Central memory CD8-positive, alpha-beta T cell (primary cell): ENCODE results near the gene RPS14.

Source experiments
- ATAC-seq: fragments of 150-1000 bp; cut with Tn5 transposase; replicated peaks from 2 replicates; pipeline ENCODE4 v1.10.0; 2022; ENCODE audit warnings: mild to moderate bottlenecking, moderate FRiP score, moderate number of reproducible peaks; ENCODE audit not compliant: poor library complexity, severe bottlenecking; ENCODE audit errors: extremely low read depth
- DNase-seq, 2 donors: peaks; one replicate each; pipeline ENCODE4 v3.0.0; 2021; ENCODE audit warnings: low spot score in 2 of 2
- H3K27ac Mint-ChIP-seq: one replicate; pipeline ENCODE4 v1.8.0; 2022; ENCODE audit warnings: low read depth, mild to moderate bottlenecking, moderate library complexity, mixed read lengths
- H3K27me3 Mint-ChIP-seq: one replicate; pipeline ENCODE4 v1.8.0; 2022; ENCODE audit warnings: mixed read lengths
- H3K36me3 Mint-ChIP-seq: one replicate; pipeline ENCODE4 v1.8.0; 2022; ENCODE audit warnings: mild to moderate bottlenecking, moderate library complexity, mixed read lengths; ENCODE audit not compliant: insufficient read depth
- H3K4me1 Mint-ChIP-seq: one replicate; pipeline ENCODE4 v1.8.0; 2022; ENCODE audit warnings: mixed read lengths
- H3K4me3 Mint-ChIP-seq: one replicate; pipeline ENCODE4 v1.8.0; 2022; ENCODE audit warnings: mild to moderate bottlenecking, moderate library complexity, mixed read lengths
- H3K9me3 Mint-ChIP-seq: one replicate; pipeline ENCODE4 v1.8.0; 2022; ENCODE audit warnings: mixed read lengths

The RPS14 gene

DNA sequence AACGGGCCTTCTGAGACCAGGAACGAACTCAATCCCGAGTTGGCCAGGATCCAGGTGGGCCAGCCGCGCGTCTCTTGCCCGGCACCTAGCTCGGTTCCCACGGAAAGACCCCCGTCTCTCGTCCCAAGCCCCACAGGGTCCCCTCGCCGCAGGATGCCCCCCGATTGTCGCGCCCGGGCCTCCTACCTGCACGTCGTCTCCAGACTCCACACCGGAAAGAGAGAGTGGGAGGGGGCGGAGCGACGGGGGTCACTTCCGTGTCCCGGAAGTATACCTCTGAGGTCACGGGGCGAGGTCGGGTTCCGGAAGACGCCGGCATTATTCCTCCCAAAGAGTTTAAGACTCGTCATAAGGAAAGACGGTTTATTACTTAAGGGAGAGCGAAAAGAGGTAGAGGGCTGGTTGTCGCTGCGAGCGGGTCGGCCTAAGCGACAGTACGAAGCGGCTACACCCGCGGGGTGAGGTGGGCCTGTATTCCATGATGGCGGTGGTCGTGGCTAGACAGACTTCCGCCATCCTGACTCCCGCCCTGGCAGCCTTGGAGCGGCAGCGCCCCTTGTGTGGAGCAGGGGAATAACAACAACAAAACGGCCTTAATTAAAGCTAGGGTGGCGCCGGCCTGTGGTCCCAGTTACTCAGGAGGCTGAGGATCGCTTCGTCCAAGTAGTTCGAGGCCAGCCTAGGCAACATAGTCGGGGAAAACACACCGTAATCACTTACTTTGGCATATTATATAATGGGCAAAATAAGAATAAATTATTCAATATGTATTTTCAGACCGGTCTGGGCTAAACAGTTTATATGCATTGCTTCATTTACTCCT, at the start of gene RPS14:
TSS of gene RPS14 (minus strand) at position 223 of the 823 bp plus-strand sequence. CDS start 2,006 bp downstream, outside the sequence.
- Mint-ChIP-seq H3K4me3 (peak within 1 kb of the TSS; percentile 90), H3K27ac (peak within 1 kb of the TSS; percentile 99), H3K36me3 (peaks cover 49% of the 10 kb centered on the region), H3K27me3 (no peaks in the 10 kb centered on the region), H3K4me1 (peaks cover 30% of the 10 kb centered on the region), H3K9me3 (no peaks in the 10 kb centered on the region)
- peak; percentile 94 for ATAC-seq
- peak; percentile 91 to 92 for DNase-seq

DNA sequence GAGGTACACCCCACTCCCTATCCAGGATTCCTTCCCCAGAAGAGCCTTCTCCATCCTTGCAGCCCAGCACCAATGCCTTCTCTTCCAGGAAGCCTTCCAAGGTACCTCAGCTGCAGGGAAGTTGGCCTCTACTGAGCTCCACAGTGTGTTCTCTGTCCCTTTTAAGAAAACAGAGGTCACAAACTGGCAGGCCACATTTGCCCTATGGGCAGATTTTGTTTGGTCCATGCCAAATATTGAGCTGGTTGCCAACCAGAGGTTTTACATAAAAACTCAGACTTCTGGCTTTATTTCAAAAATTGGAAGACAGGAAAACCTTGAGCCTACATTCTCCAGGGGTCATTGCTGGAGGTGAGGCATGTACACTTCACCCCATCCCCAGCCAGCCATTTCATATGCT, 49.4 kb upstream of the RPS14 start:
- Mint-ChIP-seq H3K27me3 (peaks cover 8% of the 10 kb centered on the region), H3K27ac (peak overlapping the region; percentile 24), H3K4me3 (no peak overlapping the region), H3K9me3 (no peaks in the 10 kb centered on the region), H3K4me1 (no peaks in the 10 kb centered on the region), H3K36me3 (no peaks in the 10 kb centered on the region)
- DNase-seq (no peak), ATAC-seq (no peak)

DNA sequence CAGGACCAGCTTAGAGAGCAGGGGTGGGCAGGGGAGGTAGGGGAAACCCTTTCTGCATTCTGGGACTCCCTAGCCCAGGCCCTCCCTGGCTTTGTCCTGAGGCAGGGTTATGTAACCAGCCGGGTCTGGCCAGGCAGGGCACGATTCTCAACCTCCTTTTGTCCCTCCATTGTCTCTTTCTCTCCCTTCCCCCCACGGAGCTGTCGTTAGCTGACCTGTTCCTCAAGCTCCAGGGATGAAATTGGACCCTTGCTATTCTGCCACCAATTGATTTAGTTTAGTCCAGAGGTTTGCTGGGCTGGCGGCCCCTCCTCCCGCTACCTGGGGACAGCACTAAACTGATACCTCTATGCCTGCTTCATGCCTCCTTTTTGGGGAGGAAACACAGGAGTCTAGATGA, 49.0 kb upstream of the RPS14 start:
- DNase-seq = no peak
- peaks cover 8% of the 10 kb centered on the region for H3K27me3 Mint-ChIP-seq
- peak overlapping the region; percentile 24 for H3K27ac Mint-ChIP-seq
- H3K4me3 Mint-ChIP-seq = no peak overlapping the region
- H3K9me3 Mint-ChIP-seq = no peaks in the 10 kb centered on the region
- no peaks in the 10 kb centered on the region for H3K36me3 Mint-ChIP-seq
- ATAC-seq = no peak
- no peaks in the 10 kb centered on the region for H3K4me1 Mint-ChIP-seq

DNA sequence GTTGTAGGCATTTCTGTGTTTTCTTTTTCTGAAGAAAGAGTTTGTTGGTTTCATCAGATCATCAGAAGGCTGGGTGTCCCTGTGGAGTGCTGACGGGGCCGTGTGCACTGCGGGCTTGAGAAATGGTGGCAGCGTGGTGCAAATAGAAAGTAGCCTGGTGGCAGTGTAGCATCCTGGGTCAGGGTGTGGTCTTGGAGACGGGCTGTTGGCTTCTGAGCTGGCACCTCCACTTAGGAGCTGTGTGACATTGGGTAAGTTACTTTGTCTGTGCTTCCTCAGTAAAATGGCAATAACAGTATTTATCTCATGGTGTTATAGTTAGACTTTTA, 48.4 kb upstream of the RPS14 start:
- H3K27me3 Mint-ChIP-seq = peaks cover 8% of the 10 kb centered on the region
- H3K36me3 Mint-ChIP-seq = no peaks in the 10 kb centered on the region
- ATAC-seq (no peak), DNase-seq (no peak)
- H3K27ac Mint-ChIP-seq = no peak overlapping the region
- H3K9me3 Mint-ChIP-seq = no peaks in the 10 kb centered on the region
- no peaks in the 10 kb centered on the region for H3K4me1 Mint-ChIP-seq
- no peak overlapping the region for H3K4me3 Mint-ChIP-seq

DNA sequence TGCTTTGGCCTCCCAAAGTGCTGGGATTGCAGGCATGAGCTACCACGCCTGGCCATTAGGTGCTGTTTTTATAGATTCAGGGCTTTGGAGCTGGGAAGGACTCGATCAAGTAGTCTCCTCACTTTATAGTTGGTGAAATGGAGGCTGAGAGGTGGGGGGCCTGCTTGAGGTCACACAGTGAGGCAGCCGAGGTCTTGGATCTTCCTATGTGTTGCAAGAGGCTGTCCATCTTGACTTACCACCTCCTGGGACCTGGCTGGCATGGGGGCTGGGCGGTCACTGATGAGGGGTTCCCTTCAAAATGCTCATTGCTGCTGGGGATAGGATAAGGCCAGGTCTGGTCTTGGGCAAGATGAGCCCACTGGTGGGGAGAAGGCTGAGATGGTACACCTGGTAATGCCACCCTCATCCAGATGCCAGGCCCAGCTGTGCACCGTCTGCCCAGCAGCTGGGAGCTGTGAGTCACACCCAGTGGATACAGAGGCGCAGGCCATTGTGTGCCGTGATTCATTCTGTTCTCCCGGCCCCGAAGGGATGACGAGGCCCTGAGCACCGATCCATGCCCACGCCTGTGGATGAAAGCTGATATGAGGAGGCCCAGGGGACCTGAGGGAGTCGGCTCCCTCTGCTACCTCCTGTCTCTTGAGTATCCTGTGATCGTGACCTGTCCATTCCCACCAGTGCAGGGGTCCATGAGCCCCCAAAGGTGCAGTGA, 47.9 kb upstream of the RPS14 start:
- DNase-seq (no peak), ATAC-seq (no peak)
- Mint-ChIP-seq H3K27ac (no peak overlapping the region), H3K9me3 (no peaks in the 10 kb centered on the region), H3K4me3 (no peak overlapping the region), H3K36me3 (no peaks in the 10 kb centered on the region), H3K27me3 (peaks cover 8% of the 10 kb centered on the region), H3K4me1 (no peaks in the 10 kb centered on the region)

DNA sequence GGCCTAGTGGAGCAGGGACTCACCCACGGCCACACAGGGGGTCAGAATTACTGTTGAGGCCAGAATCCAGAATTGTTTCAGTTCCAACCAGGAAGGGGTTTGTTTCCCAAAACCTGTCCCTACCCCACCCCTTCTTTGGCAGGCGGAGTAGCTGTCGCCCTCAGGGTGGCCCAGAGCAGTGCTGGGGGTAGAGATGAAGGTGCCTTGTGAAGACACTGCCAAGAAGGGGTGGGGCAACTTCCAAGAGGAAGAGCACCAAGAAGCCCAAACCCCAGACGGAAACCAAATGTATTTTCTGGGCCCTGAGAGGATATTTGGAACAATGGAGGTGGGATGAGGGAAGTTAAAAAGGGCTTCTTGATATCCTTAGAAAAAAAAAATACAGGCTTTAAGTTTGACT, 47.0 kb upstream of the RPS14 start:
- ATAC-seq (no peak), DNase-seq (no peak)
- Mint-ChIP-seq H3K27me3 (peaks cover 7% of the 10 kb centered on the region), H3K4me1 (no peaks in the 10 kb centered on the region), H3K36me3 (no peaks in the 10 kb centered on the region), H3K4me3 (no peak overlapping the region), H3K9me3 (no peaks in the 10 kb centered on the region), H3K27ac (no peak overlapping the region)

DNA sequence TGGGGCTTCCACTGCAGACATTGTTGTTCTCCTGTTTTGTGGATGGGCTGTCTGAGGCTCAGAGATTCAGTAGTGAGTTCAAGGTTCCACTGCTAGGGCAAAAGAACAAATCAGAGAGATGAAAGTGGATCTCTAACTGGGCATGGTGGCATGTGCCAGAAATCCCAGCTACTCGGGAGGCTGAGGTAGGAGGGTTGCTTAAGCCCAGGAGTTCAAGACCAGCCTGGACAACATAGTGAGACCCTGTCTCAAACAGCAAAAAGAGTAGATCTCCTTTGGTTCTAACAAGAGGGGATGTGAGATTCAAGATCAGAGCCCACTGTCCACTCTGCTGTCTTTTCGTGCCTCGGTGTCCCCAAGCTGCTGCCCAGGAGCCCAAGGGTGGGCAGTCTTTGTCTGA, 46.6 kb upstream of the RPS14 start:
- DNase-seq (no peak), ATAC-seq (no peak)
- Mint-ChIP-seq H3K4me3 (no peak overlapping the region), H3K27me3 (peaks cover 2% of the 10 kb centered on the region), H3K9me3 (no peaks in the 10 kb centered on the region), H3K4me1 (no peaks in the 10 kb centered on the region), H3K36me3 (no peaks in the 10 kb centered on the region), H3K27ac (no peak overlapping the region)

DNA sequence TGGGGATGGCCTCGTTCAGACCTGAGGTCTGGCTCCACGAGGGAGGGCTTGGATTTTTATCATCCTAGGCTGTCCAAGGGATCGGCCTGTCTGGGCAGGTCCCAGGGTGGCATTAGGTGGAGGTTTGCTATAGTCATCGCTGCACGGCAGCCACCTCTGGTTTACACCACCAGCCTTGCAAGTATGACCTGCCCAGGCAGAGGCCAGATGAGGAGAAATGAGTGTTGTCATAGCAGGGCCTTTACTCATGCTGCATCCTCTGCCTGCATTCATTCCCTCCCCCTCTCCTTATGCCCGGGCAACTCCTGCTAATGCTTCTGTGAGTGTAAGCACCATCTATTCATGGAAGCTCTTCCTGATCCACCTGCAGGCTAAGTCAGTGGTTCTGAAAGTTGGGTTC, 43.1 kb upstream of the RPS14 start:
- no peak overlapping the region for H3K27ac Mint-ChIP-seq
- H3K27me3 Mint-ChIP-seq = peaks cover 9% of the 10 kb centered on the region
- H3K9me3 Mint-ChIP-seq = no peaks in the 10 kb centered on the region
- no peaks in the 10 kb centered on the region for H3K4me1 Mint-ChIP-seq
- H3K36me3 Mint-ChIP-seq = no peaks in the 10 kb centered on the region
- ATAC-seq = no peak
- no peak overlapping the region for H3K4me3 Mint-ChIP-seq
- DNase-seq = no peak

DNA sequence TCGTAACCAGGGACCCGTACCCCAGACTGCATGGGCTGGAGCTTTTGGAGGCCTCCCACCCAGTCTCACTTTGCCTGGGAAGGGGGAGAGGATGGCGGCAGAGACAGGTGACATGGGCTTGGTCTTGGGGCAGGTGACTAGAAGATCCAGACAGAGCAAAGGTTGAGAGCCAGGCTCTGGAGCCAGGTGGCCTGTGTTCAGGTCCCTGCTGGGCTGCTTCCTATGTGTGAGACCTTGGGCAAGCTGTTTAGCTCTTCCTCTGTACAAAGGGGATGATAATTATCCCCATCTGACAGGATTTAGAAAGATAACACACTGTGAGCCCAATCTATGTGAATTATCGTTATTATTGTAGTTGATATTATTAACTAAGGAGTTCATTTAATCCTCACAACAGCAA, 42.3 kb upstream of the RPS14 start:
- H3K36me3 Mint-ChIP-seq = peaks cover 5% of the 10 kb centered on the region
- no peaks in the 10 kb centered on the region for H3K4me1 Mint-ChIP-seq
- H3K27ac Mint-ChIP-seq = no peak overlapping the region
- no peaks in the 10 kb centered on the region for H3K9me3 Mint-ChIP-seq
- peaks cover 15% of the 10 kb centered on the region for H3K27me3 Mint-ChIP-seq
- no peak for ATAC-seq
- H3K4me3 Mint-ChIP-seq = no peak overlapping the region
- DNase-seq = no peak

DNA sequence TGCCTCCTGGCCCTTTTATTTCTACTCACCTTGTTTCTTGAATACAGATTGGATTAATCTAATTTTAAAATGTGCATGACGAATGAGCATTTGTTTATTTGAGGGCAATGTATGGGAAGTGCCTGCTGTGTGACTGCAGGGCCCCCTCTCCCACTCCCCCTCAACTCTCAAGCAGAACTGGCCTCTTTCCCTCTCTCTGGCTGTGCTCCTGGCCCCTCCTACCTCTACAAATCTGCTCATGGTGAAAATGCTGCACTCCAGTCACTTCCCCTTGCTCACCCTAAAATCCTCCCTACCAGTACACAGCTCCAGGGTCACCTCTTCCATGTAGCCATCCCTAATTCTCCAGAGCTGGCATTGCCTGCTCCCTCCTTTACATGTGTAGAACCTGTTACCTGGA, 41.2 kb upstream of the RPS14 start:
- no peak for DNase-seq
- no peak for ATAC-seq
- Mint-ChIP-seq H3K36me3 (peaks cover 9% of the 10 kb centered on the region), H3K27me3 (peaks cover 15% of the 10 kb centered on the region), H3K27ac (peak overlapping the region; percentile 54), H3K4me1 (no peaks in the 10 kb centered on the region), H3K4me3 (no peak overlapping the region), H3K9me3 (no peaks in the 10 kb centered on the region)

DNA sequence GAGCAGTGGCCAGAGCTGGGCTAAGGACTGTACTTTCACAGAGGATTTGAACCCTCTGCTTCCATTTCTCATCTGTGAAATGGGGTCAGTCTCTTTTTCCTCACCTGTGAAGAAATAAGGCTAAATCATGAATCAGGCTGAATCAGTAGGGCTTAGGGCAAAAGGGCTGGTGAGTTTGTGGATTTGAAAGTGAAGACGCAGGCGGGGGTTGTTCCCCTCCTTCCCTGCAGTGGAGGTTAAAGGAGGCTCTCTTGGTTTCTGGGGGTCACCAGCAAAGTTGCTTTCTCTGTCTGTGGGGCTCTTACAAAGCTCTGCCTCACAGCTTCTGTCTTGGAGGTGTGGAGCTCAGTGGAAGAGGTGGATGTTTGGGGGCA, 40.7 kb upstream of the RPS14 start:
- H3K27me3 Mint-ChIP-seq = peaks cover 15% of the 10 kb centered on the region
- no peak overlapping the region for H3K4me3 Mint-ChIP-seq
- peak overlapping the region; percentile 54 for H3K27ac Mint-ChIP-seq
- ATAC-seq = no peak
- peaks cover 9% of the 10 kb centered on the region for H3K36me3 Mint-ChIP-seq
- no peak for DNase-seq
- no peaks in the 10 kb centered on the region for H3K4me1 Mint-ChIP-seq
- no peaks in the 10 kb centered on the region for H3K9me3 Mint-ChIP-seq

DNA sequence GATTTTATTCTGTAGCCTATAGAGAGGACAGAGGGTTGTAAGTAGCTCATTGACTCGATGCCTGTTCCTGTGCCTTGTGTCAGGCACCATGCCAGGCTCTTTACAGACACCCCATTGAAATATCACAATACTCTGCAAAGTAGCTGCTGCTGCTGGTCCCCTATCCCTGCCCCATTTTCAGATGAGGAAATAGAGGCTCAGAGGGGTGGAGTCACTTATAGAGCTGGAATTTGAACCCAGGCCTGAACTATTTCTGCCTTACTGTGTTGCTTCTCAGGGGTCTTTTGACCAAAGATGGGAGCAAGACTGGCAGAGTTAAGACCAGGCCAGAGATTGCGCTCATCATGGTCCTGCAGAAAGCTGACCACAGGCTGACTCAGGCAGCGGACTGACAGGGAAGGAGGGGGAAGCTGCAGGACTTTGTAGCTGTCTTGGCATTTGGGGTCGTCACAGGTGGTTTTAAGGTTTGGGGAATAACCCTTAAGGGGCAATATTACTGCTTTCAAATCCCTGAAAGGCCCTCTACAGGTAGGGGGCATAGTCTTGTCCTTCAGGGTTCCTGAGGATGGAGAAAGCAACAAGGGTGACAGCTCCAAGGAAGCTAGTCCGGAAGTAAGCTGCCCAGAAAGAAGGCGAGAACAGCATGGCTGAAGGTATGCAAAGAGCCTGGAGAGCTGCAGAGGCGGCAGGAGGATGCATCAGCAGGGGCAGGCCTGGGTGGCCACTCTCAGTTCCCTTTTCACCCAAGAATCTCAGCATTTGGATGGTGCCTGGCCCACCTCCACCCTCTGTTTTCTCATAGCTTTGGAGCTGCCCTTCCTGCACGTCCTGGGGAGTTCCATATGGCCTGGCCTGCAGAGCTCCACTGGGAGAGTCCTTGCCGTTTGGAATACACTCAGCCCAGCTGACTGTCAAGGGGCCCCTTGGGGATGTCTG, 40.1 kb upstream of the RPS14 start:
- no peak for DNase-seq
- no peak for ATAC-seq
- Mint-ChIP-seq H3K4me3 (no peak overlapping the region), H3K27me3 (peaks cover 15% of the 10 kb centered on the region), H3K36me3 (peaks cover 15% of the 10 kb centered on the region), H3K9me3 (no peaks in the 10 kb centered on the region), H3K27ac (no peak overlapping the region), H3K4me1 (no peaks in the 10 kb centered on the region)
